Activated CD4-positive, alpha-beta T cell treated with anti-CD3 and anti-CD28 coated beads for 24 hours (primary cell): ENCODE data around the gene GINS1.
"Not testable (repeated sequence)": the region's sequence is repeated elsewhere in the genome, so short reads cannot be mapped to it uniquely, and the experiment has no call there.

ENCODE experiments used
- DNase-seq, 2 donors: peaks; one replicate each; pipeline ENCODE4 v3.0.0-alpha.2; 2020; ENCODE audit warnings: low read depth in 2 of 2

GINS1 gene

GRCh38 chr20:25453035-25453810 lies 45.8 kb downstream of the GINS1 start:
- no peak for DNase-seq

- DNase-seq, result no peak
Observed at GRCh38 chr20:25454153-25454900, 46.9 kb downstream of the GINS1 start.

GRCh38 chr20:25457886-25458680 lies 50.6 kb downstream of the GINS1 start:
- no peak for DNase-seq

GRCh38 chr20:25459111-25459830 lies 51.8 kb downstream of the GINS1 start:
- DNase-seq, result no peak

GRCh38 chr20:25459916-25460535 lies 52.6 kb downstream of the GINS1 start:
- DNase-seq, result no peak

GRCh38 chr20:25460566-25461280 lies 53.2 kb downstream of the GINS1 start:
- no peak for DNase-seq

- no peak for DNase-seq
Observed at GRCh38 chr20:25461281-25461650, 53.8 kb downstream of the GINS1 start.

- DNase-seq, result no peak
Observed at GRCh38 chr20:25461786-25462545, 54.5 kb downstream of the GINS1 start.

- no peak for DNase-seq
Observed at GRCh38 chr20:25464501-25465242, 57.2 kb downstream of the GINS1 start.

GRCh38 chr20:25465243-25466135 lies 58.0 kb downstream of the GINS1 start:
- no peak for DNase-seq

- DNase-seq, result no peak
Observed at GRCh38 chr20:25466846-25467245, 59.4 kb downstream of the GINS1 start.

GRCh38 chr20:25467441-25467840 lies 60.0 kb downstream of the GINS1 start:
- DNase-seq, result no peak

GRCh38 chr20:25468126-25469075 lies 60.9 kb downstream of the GINS1 start:
- DNase-seq, result no peak

GRCh38 chr20:25469558-25469957 lies 62.1 kb downstream of the GINS1 start:
- no peak for DNase-seq

- peak in 1 of 2 donors; percentile 15 for DNase-seq
Observed at GRCh38 chr20:25470045-25470444, 62.6 kb downstream of the GINS1 start.

- no peak for DNase-seq
Observed at GRCh38 chr20:25471020-25471419, 63.5 kb downstream of the GINS1 start.

GRCh38 chr20:25473297-25473696 lies 65.8 kb downstream of the GINS1 start:
- DNase-seq, result not testable (repeated sequence)
